ENCODE data around the gene YWHAG. TPM values are rescaled to one million over a fixed set of nuclear protein-coding genes. Genes with fewer than 3 reads are reported as not detected.

The YWHAG gene
- total RNA-seq, 2 experiments from 2014 or later = 42.6 to 126 TPM

DNA sequence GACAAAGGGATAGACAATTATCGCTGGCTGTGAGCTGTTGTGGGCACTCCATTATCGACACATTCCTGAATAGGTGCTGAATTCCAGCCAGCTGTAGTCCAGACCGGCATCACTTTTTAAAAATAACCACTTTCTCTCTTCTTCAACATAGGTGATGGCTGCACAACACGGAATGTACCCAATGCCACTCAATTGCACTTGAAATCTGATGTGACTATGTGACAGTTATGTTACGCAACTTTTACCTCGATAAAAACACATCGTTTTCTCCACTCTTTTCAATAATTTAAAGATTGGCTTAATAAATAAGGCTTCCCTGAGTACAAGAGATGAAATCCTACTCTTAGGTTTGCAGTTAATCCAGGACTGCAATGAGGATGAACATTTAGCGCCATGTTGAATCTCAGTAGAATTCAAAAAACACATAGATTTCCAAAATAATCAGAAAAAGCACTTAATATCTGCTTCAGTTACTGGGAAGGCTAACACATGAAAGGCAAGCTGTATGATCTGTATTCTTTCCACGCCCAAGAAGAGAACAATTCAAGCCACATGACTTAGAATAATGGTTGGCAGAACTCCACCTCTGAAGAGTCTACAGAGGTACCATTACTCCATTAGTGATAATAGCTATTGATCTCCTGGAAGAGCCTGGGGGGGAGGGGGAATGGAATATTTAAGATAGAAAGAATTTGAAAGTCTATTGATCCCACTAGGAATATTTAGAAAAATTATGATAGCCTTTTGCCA is 3.6 kb downstream of the YWHAG start:
- Histone ChIP-seq H3K79me2 (ENCODE audit: insufficient read depth, low read depth, low read length) (peaks cover 85% of the 10 kb centered on the region), H4K20me1 (ENCODE audit: insufficient read depth, low read length) (peaks cover 53% of the 10 kb centered on the region), H3K36me3 (ENCODE audit: insufficient read depth, low read length) (peaks cover 79% of the 10 kb centered on the region), H2AFZ (ENCODE audit: low read length) (no peak overlapping the region), H3K4me3 (ENCODE audit: low read depth, low read length, poor library complexity, severe bottlenecking) (peak overlapping the region; percentile 96), H3K9me2 (ENCODE audit: insufficient read depth, low read length) (no peaks in the 10 kb centered on the region), H3K4me2 (ENCODE audit: low read length) (peak overlapping the region; percentile 86; the same call in 1 of the 2 replicates), H3K4me1 (ENCODE audit: insufficient read depth, low read length, poor library complexity, severe bottlenecking) (peaks cover 25% of the 10 kb centered on the region), H3K9me3 (ENCODE audit: low read length) (peaks cover 8% of the 10 kb centered on the region; the same call in 1 of the 2 replicates), H3K27ac (ENCODE audit: low read depth, low read length, poor library complexity, severe bottlenecking) (no peak overlapping the region)
- TF ChIP-seq EZH2phosphoT487 (IDR thresholded peaks at IDR 0.05; ENCODE audit: borderline replicate concordance, low read depth, low read length) = no peak
- TF ChIP-seq, protein P1, sequence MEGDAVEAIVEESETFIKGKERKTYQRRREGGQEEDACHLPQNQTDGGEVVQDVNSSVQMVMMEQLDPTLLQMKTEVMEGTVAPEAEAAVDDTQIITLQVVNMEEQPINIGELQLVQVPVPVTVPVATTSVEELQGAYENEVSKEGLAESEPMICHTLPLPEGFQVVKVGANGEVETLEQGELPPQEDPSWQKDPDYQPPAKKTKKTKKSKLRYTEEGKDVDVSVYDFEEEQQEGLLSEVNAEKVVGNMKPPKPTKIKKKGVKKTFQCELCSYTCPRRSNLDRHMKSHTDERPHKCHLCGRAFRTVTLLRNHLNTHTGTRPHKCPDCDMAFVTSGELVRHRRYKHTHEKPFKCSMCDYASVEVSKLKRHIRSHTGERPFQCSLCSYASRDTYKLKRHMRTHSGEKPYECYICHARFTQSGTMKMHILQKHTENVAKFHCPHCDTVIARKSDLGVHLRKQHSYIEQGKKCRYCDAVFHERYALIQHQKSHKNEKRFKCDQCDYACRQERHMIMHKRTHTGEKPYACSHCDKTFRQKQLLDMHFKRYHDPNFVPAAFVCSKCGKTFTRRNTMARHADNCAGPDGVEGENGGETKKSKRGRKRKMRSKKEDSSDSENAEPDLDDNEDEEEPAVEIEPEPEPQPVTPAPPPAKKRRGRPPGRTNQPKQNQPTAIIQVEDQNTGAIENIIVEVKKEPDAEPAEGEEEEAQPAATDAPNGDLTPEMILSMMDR (conservative IDR thresholded peaks at IDR 0.05; ENCODE audit: low read length) = no peak
- ChIA-PET CTCF (ENCODE audit: unreplicated experiment) (no interaction called here), POLR2A (interaction anchor here (0.6 to 1.1 kb wide), 3 partner anchors 22 to 156 kb away, joined by 3 to 4 read pairs (median 4); no protein-coding TSS in a partner anchor)
- no TSS peak for BruUV-seq (replicated peaks)
- DNase-seq (ENCODE audit: low spot score) = no peak
- intact Hi-C loops (cut with micrococcal nuclease; ENCODE audit: unreplicated experiment) = loop anchor here (5.0 kb wide), 1 partner anchor 308 kb away; the partner anchor contains the start of genes MDH2 and STYXL1

DNA sequence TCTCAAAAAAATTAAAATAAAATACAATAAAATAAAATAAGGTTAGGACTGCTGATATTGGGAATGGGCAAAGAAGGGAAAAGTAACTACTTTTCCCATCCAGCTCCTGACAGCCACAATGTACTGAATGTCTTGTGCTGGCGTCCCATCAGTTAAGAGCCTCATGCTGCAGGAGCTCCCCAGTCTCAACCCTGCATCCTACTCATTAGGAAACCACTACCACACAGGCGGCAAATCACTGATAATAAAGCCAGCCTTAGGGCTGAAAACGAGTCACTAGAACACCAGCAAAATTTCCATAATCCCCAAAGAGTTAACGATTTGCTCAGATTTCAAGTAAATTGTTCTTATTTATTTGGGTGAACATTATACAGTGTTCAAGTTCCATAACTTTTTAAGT is 4.3 kb downstream of the YWHAG start:
- POLR2A ChIA-PET = interaction anchor here (1.2 kb wide), 1 partner anchor 21 kb away, joined by 3 read pairs; no protein-coding TSS in a partner anchor
- Histone ChIP-seq H4K20me1 (ENCODE audit: insufficient read depth, low read length) (peaks cover 55% of the 10 kb centered on the region), H3K27ac (ENCODE audit: low read depth, low read length, poor library complexity, severe bottlenecking) (no peak overlapping the region), H3K4me2 (ENCODE audit: low read length) (no peak overlapping the region), H3K4me1 (ENCODE audit: insufficient read depth, low read length, poor library complexity, severe bottlenecking) (peaks cover 19% of the 10 kb centered on the region), H3K9me3 (ENCODE audit: low read length) (peaks cover 8% of the 10 kb centered on the region; the same call in 1 of the 2 replicates), H3K79me2 (ENCODE audit: insufficient read depth, low read depth, low read length) (peaks cover 91% of the 10 kb centered on the region), H3K36me3 (ENCODE audit: insufficient read depth, low read length) (peaks cover 85% of the 10 kb centered on the region), H3K9me2 (ENCODE audit: insufficient read depth, low read length) (no peaks in the 10 kb centered on the region), H2AFZ (ENCODE audit: low read length) (no peak overlapping the region), H3K4me3 (ENCODE audit: low read depth, low read length, poor library complexity, severe bottlenecking) (no peak overlapping the region)
- no peak for TF ChIP-seq EZH2phosphoT487 (IDR thresholded peaks at IDR 0.05; ENCODE audit: borderline replicate concordance, low read depth, low read length)
- no peak for DNase-seq (ENCODE audit: low spot score)
- intact Hi-C loops (cut with micrococcal nuclease; ENCODE audit: unreplicated experiment) = no loop called here
- no TSS peak for BruUV-seq (replicated peaks)
- CTCF ChIA-PET (ENCODE audit: unreplicated experiment) = no interaction called here

DNA sequence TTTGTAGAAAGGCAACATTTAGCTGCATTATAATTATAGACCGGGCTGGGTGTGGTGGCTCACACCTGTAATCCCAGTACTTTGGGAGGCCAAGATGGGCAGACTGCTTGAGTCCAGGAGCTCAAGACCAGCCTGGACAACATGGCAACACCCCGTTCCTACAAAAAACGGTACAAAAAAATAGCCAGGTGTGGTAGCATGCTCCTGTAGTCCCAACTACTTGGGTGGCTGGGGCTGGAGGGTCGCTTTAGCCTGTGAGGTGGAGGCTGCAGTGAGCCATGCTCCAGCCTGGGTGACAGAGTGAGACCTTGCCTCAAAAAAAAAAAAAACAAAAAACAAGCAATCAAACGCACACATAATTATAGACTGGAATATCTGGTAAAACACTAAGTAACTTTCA is 5.0 kb downstream of the YWHAG start:
- peaks cover 55% of the 10 kb centered on the region for H4K20me1 ChIP-seq (ENCODE audit: insufficient read depth, low read length)
- POLR2A ChIA-PET = interaction anchor here (1.2 to 1.7 kb wide), 2 partner anchors 12 to 20 kb away, joined by 3 to 4 read pairs; no protein-coding TSS in a partner anchor

More for the DNA sequence above, 5.0 kb downstream of the YWHAG start:
- BruUV-seq (replicated peaks) = no TSS peak
- intact Hi-C loops (cut with micrococcal nuclease; ENCODE audit: unreplicated experiment) = no loop called here
- peaks cover 8% of the 10 kb centered on the region; the same call in 1 of the 2 replicates for H3K9me3 ChIP-seq (ENCODE audit: low read length)
- no peak overlapping the region for H3K27ac ChIP-seq (ENCODE audit: low read depth, low read length, poor library complexity, severe bottlenecking)
- H3K4me2 ChIP-seq (ENCODE audit: low read length) = no peak overlapping the region
- DNase-seq (ENCODE audit: low spot score) = no peak
- H3K36me3 ChIP-seq (ENCODE audit: insufficient read depth, low read length) = peaks cover 93% of the 10 kb centered on the region
- H3K9me2 ChIP-seq (ENCODE audit: insufficient read depth, low read length) = no peaks in the 10 kb centered on the region
- CTCF ChIA-PET (ENCODE audit: unreplicated experiment) = no interaction called here
- peaks cover 99% of the 10 kb centered on the region for H3K79me2 ChIP-seq (ENCODE audit: insufficient read depth, low read depth, low read length)
- TF ChIP-seq EZH2phosphoT487 (IDR thresholded peaks at IDR 0.05; ENCODE audit: borderline replicate concordance, low read depth, low read length) = no peak
- peaks cover 18% of the 10 kb centered on the region for H3K4me1 ChIP-seq (ENCODE audit: insufficient read depth, low read length, poor library complexity, severe bottlenecking)
- H2AFZ ChIP-seq (ENCODE audit: low read length) = no peak overlapping the region
- no peak overlapping the region for H3K4me3 ChIP-seq (ENCODE audit: low read depth, low read length, poor library complexity, severe bottlenecking)
